ENCODE data around the gene ATP2B3.

The ATP2B3 gene

DNA sequence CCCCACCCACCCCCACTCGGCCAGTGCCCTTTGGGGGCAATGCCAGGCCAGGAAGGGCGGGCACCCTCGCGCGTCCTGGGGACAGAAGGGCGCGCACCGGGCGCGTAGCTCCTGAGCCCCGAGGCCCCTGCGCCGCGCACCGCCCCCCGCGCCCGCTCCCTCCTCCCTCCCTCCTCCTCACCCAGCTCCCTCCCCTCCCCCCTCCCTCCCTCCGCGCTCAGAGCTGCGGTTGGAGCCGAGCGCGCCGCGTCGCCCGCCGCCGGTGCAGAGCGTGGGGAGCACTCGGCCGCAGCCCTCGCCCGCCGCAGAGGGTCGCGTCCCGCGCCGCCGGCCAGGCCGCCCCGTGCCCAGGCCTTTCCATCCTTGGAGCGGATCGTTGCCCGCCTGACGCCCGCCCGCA lies at the start of gene ATP2B3:
Gene ATP2B3 (plus strand): TSS at position 220 of the 400 bp plus-strand sequence. CDS start 18,606 bp downstream, outside the sequence.
- no peak for DNase-seq (ENCODE audit: low spot score)

GRCh38 chrX:153468008-153468580 lies 49.3 kb upstream of the ATP2B3 start:
- no peak for DNase-seq (ENCODE audit: low spot score)

DNA sequence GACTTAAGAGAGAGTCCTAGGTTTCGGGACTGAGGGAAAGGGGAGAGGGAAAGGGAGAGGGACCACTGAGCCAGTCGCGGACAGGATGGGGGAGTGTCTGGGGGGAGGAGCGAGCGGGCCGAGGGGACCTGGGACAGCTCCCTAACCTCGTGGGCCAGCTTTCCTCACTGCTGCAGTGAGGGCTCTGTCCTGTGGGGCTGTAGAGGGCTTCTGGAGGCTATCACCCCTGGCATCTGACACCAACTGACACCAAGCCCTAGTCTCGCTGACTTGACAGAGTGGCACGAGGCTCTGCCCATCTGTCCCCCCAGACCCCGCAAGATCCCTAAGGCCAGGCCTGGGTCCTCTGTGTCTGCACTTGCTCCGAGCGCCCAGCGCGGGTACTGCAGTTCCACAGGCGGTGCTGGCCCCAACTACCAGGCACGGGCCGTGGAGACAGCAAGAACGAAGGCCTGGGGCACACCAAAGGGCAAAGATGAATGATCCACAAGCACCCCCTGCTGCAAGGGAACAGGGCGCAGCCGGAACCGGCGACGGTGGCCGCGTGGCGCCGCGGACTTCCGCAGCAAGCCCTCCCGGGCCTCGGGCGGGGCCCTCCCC lies 47.5 kb upstream of the ATP2B3 start:
- peak; percentile 42 for DNase-seq (ENCODE audit: low spot score)

DNA sequence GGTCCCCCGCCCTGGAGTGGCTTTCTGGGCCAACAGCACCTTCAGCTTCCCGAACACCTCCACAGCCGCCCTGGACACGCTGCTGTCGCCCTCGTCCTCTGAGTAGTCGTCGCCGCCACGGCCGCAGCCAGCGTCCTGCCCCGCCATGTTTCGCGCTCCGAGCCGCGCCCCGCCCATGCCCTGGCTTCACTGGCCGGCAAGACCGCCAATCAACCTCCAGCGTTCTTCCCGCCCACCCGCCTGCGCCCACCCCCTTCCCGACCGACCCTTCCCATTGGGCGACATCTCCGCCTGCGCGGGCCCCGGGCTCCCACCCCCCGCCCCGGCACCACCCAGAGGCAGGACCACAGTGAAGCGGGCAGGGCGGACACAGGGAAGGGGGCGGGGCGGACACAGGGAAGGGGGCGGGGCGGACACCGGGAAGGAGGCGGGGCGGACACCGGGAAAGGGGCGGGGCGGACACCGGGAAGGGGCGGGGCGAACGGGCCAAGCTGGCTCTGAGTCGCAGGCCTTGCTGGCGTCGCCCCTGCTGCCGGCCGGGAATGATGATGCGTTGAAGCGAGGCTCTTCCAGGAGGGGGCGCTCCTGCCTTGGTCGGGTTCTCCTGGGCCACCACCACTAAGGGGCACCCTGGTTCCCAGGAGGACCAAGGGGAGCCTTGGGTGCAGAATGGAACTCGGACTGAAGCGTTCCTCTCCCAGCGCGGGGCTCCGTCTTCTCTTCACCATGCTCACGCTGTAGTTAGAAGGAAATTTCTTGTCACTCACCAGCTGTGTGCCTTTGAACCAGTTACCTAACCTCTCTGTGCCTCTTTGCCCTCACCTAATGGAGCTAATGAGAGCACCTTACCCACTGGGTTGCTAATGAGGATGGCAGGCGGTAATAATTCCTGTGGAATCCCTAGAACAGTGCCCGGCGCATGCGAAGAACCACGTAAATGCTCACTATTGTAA lies 46.8 kb upstream of the ATP2B3 start, which contains the start of gene HAUS7:
Gene HAUS7 (minus strand): TSS at position 166 of the 953 bp plus-strand sequence. CDS start 19 bp downstream, at position 147.
- DNase-seq (ENCODE audit: low spot score), result peak; percentile 94

- DNase-seq (ENCODE audit: low spot score), result no peak
These were observed 45.7 kb upstream of the ATP2B3 start for GRCh38 chrX:153471663-153472280.

- DNase-seq (ENCODE audit: low spot score), result no peak
These were observed 44.3 kb upstream of the ATP2B3 start for GRCh38 chrX:153473126-153473525.

DNA sequence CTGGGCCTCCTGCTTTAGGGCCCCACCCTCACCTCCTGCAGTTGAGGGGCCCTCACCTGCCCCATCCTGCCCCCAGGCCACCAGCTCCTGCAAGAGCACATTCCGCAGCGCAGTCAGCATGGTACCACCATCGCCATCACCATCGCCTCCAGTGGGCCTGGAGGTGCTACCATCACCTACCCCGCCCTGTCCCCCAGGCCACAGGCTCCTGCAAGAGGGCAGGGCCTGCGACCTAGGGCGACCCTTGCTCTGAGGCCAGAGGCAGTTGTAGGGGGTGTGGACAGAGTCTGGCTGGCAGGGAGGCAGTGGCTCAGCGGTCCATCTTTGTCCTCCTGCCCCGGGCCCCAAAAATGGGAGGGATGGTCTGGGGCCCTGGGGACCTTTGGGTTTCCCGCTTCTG lies 43.2 kb upstream of the ATP2B3 start:
- DNase-seq (ENCODE audit: low spot score), result no peak

- DNase-seq (ENCODE audit: low spot score), result peak; percentile 67
These were observed 42.7 kb upstream of the ATP2B3 start for GRCh38 chrX:153474718-153475117.

DNA sequence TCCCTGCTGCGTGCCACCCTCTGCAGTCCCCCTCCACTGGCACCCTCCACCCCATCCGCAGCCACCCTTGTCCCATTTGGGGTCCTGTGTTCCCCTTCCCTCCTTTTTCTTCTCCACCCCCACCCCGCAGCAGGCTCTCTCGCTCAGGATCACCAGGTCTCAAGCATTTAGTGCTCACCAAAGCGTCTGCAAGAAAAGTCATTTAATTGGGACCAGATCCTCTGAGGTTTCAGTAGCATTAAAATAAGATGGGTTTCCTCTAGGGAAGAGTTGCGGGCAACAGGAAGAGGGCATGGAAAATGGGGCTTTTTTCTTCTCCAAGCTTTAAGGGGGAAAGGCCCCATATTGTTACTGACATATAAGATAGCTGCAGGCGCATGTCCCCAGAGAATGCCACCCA lies 42.2 kb upstream of the ATP2B3 start:
- DNase-seq (ENCODE audit: low spot score), result no peak

- DNase-seq (ENCODE audit: low spot score), result no peak
These were observed 41.6 kb upstream of the ATP2B3 start for GRCh38 chrX:153475751-153476281.

DNA sequence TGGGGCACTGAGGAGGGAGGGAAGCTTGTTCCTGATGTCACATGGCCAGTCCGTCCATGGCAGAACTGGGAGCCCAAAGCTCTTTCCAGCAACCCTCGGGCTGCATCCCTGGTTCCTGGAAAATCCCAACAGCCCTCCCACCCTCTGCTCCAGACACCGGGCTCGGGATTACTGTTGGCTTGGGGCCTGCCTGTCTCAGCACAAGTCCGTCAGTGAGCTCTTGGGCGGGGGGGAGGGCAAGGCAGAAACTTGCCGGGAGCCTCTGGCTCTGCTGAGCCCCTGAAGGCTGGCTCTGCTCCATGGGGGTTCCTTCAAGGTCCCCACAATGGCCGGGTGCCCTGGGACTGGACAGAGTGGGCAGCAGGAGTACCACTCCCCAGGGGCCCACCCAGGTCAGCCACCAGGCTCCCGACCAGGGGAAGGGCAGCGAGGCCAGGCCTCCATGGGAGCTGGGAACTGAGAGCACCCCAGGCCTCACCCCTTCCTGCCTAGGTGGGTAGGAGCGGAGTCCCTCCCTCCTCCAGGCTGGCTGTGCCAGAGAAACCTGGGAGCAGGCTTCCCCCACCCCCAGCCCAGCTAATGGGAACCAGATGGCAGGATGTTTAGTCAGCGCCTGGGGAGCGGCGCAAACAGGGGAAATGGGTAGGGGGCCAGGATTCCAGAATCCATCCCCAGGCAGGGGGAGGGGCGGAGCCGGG lies 40.6 kb upstream of the ATP2B3 start:
- DNase-seq (ENCODE audit: low spot score), result peak; percentile 50

- no peak for DNase-seq (ENCODE audit: low spot score)
These were observed 40.0 kb upstream of the ATP2B3 start for GRCh38 chrX:153477364-153477857.

GRCh38 chrX:153477901-153478300 lies 39.5 kb upstream of the ATP2B3 start:
- DNase-seq (ENCODE audit: low spot score), result peak; percentile 52

DNA sequence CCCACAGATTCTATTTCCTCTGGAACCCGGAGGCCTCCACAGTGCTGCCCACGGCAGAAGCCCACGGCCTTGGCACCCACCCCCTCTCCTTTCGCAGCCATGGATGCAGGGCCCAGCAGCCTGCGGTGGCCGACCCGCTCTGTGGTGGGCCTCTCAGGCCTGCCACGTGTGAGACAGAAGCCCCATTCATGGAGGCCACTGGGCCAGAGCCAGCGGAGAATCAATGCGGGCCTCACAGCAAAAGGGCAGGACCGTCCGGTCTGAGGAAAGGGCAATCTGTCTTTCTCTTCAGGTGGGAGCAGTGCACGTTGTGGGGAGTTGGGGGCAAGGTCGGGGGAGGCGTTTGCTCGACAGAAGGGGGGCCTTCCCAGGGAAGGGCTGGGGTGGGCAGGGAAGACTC lies 38.7 kb upstream of the ATP2B3 start:
- DNase-seq (ENCODE audit: low spot score), result no peak

DNA sequence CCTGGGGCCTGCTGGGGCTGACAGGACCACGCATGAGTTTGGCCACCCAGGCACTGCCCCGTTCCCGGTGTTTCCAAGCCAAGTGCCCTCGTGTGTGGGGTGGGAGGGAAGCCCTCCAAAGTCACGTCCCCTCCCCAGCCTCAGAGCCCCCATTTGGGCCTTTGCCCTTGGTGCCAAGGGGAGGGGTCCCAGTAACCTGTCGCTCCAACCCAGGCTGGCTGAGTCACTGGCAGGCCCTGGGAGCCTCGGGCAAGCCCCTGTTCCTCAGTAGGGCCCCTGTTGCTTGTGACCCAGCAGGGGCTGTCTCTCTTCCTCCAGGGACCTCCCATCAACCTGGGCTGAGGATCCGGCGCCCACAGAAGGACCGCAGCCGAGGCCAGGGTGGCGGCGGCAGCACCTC lies 36.4 kb upstream of the ATP2B3 start:
- DNase-seq (ENCODE audit: low spot score), result no peak

- no peak for DNase-seq (ENCODE audit: low spot score)
These were observed 34.9 kb upstream of the ATP2B3 start for GRCh38 chrX:153482376-153483015.

- DNase-seq (ENCODE audit: low spot score), result no peak
These were observed 31.9 kb upstream of the ATP2B3 start for GRCh38 chrX:153485396-153486080.

- no peak for DNase-seq (ENCODE audit: low spot score)
These were observed 31.3 kb upstream of the ATP2B3 start for GRCh38 chrX:153486171-153486570.

DNA sequence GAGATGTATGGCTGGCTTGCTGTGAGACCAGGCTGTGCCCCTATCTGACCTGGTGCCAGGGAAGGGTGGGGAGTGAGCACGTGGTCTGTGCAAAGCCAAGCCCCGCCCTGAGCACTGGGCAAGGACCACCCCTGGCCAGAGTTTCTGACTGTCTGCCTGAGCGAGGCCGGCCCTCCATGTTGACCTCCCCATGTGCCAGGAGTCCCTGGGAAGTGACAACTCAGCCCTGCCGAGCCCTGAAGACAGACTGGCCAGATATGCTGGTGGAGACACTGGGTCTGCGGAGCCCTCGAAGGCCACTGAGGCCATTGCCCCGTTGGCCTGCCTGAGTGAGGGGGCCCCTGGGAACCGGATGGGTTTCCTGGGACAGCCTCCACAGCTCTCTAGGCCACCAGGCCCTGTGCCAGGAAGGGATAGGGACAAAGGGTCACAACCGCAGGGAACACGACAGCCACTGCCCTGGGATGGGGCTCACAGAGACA lies 29.8 kb upstream of the ATP2B3 start:
- DNase-seq (ENCODE audit: low spot score), result no peak
